ENCODE data around the gene CDKN2C.

CDKN2C gene

DNA sequence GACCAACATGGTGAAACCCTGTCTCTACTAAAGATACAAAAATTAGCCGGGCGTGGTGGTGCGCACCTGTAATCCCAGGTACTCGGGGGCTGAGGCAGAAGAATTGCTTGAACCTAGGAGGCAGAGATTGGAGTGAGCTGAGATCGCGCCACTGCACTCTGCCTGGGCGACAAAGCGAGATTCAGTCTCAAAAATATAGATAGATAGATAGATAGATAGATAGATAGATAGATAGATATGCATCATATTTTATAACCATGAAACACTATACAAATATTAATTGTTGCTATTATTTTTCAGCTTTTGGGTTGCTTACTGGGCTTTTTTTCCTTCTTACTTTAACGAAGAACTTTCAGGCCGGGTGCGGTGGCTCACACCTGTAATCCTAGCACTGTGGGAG, 5.2 kb upstream of the CDKN2C start:
- DNase-seq, result no peak
- Histone ChIP-seq H3K4me3 (ENCODE audit: low read depth, low read length) (no peak overlapping the region), H3K4me1 (no peaks in the 10 kb centered on the region), H3K9me3 (no peaks in the 10 kb centered on the region), H3K36me3 (no peaks in the 10 kb centered on the region), H3K27me3 (no peaks in the 10 kb centered on the region)
- TF ChIP-seq CTCF (IDR thresholded peaks at IDR 0.05; ENCODE audit: low read depth, low read length), result no peak

DNA sequence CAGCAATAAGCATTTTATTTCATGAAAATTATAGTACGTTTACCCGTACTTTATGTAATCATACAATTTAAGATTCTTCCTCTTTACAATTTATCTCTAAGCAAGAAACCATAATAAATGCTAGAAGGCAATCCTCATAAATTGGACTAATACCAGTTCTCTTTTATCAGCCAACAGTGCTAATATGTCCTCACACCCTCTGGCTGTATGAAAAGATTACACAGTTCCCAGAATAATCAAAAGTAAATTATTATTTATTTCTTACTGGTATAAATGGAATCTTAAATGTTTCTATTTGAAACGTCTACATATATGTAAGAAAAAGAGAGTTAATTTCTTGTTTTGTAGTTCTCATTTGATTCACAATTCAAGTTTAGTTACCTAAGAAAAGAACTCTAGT, 3.1 kb upstream of the CDKN2C start:
- no peak for DNase-seq
- TF ChIP-seq CTCF (IDR thresholded peaks at IDR 0.05; ENCODE audit: low read depth, low read length), result no peak
- H3K9me3 ChIP-seq, result no peaks in the 10 kb centered on the region
- H3K4me3 ChIP-seq (ENCODE audit: low read depth, low read length), result peak overlapping the region; percentile 86
- no peaks in the 10 kb centered on the region for H3K36me3 ChIP-seq
- H3K27me3 ChIP-seq, result no peaks in the 10 kb centered on the region
- H3K4me1 ChIP-seq, result no peaks in the 10 kb centered on the region

- no peaks in the 10 kb centered on the region for H3K36me3 ChIP-seq
- no peak for DNase-seq
- no peaks in the 10 kb centered on the region for H3K27me3 ChIP-seq
- H3K4me3 ChIP-seq (ENCODE audit: low read depth, low read length), result peak overlapping the region; percentile 86
- no peaks in the 10 kb centered on the region for H3K4me1 ChIP-seq
- TF ChIP-seq CTCF (IDR thresholded peaks at IDR 0.05; ENCODE audit: low read depth, low read length), result no peak
- no peaks in the 10 kb centered on the region for H3K9me3 ChIP-seq
These were observed 2.5 kb upstream of the CDKN2C start for GRCh38 chr1:50967416-50968157.

- no peaks in the 10 kb centered on the region for H3K4me1 ChIP-seq
- H3K27me3 ChIP-seq, result no peaks in the 10 kb centered on the region
- TF ChIP-seq CTCF (IDR thresholded peaks at IDR 0.05; ENCODE audit: low read depth, low read length), result 0 out of 2 replicates have a peak, but pooled peaks have one; percentile 7
- peak overlapping the region; percentile 86 for H3K4me3 ChIP-seq (ENCODE audit: low read depth, low read length)
- H3K9me3 ChIP-seq, result no peaks in the 10 kb centered on the region
- peak; percentile 89 for DNase-seq
- no peaks in the 10 kb centered on the region for H3K36me3 ChIP-seq
These were observed 1.8 kb upstream of the CDKN2C start for GRCh38 chr1:50968158-50968820.

DNA sequence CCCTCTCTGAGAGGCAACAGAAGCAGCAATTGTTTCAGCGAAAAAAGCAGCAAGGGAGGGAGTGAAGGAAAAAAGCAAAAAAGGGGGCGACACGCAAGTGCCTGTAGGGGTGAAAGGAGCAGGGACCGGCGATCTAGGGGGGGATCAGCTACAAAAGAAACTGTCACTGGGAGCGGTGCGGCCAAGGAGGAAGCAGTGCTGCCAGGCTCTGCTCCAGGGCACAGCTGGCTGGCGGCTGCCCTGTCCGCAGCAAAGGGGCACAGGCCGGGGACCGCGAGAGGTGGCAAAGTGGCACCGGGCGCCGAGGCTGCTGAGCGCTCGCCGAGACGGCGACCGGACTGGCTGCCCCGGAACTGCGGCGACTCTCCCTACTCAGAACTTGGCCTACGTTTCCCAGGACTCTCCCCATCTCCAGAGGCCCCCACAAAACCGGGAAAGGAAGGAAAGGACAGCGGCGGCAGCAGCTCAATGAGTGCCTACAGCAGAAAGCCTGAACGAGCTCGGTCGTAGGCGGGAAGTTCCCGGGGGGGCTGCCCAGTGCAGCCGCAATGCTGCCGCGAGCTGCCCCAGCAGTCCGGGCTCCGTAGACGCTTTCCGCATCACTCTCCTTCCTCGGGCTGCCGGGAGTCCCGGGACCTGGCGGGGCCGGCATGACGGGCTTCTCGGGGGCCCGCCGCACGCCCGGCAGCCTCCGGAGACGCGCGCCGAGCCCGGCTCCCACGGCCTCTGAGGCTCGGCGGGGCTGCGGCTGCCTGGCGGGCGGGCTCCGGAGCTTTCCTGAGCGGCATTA, 1.0 kb upstream of the CDKN2C start:
- TF ChIP-seq CTCF (IDR thresholded peaks at IDR 0.05; ENCODE audit: low read depth, low read length), result no peak
- H3K4me1 ChIP-seq, result no peaks in the 10 kb centered on the region
- peaks cover 2% of the 10 kb centered on the region; the same call in 1 of the 2 replicates for H3K36me3 ChIP-seq
- H3K27me3 ChIP-seq, result no peaks in the 10 kb centered on the region
- H3K4me3 ChIP-seq (ENCODE audit: low read depth, low read length), result peak overlapping the region; percentile 86
- peak; percentile 35 for DNase-seq
- H3K9me3 ChIP-seq, result no peaks in the 10 kb centered on the region

Data from BE2C (cell line).